Nucleus accumbens (tissue), 56 donors: Measurements from ENCODE around the gene ANO7.

Source experiments
- DNase-seq, 56 donors: peaks; one replicate each; lab custom pipeline; 2025; lab: John Stamatoyannopoulos, UW

ANO7 gene

GRCh38 chr2:241239552-241240202 lies 51.2 kb downstream of the ANO7 start:
- no peak for DNase-seq

GRCh38 chr2:241240320-241241004 lies 52.0 kb downstream of the ANO7 start:
- DNase-seq: no peak

- no peak for DNase-seq
These were observed 53.2 kb downstream of the ANO7 start for GRCh38 chr2:241241669-241242068.

DNA sequence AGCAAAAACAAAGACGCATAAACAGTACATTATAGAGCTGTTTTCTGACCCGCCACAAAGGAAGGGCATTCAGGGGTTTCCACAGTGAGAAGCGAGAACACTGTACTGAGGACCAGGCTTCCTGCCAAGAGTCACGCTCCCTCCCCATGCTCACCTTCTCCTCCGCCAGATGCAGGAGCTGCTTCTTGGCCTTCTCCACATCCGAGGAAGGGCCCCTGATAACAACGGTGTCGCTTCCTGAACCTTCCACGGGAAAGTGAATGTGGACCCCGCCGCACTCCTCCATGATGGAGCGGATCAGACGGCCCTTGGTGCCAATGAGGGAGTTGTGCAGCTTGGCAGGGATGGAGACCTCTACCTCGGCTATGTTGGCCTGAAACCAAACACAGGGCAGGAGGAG lies 53.8 kb downstream of the ANO7 start:
- DNase-seq: no peak

DNA sequence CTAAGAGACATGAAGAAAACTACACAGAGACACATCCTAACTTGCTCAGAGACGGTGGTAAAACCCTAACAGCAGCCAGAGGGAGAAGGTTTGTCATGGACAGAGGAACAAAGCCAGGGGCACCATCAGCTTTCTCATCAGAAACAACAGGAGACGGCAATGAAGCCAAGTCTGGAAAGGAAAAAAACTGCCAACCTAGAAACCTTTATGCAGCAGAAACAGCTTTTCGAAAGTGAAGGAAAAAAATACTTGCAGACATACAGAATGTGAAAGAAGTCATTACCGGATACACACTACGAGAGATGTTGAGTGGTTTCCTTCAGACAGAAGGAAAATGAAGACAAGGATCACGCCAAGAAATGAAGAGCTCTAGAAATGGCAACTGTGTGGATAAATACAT lies 55.9 kb downstream of the ANO7 start:
- no peak for DNase-seq

GRCh38 chr2:241248289-241248688 lies 59.8 kb downstream of the ANO7 start:
- DNase-seq: no peak

DNA sequence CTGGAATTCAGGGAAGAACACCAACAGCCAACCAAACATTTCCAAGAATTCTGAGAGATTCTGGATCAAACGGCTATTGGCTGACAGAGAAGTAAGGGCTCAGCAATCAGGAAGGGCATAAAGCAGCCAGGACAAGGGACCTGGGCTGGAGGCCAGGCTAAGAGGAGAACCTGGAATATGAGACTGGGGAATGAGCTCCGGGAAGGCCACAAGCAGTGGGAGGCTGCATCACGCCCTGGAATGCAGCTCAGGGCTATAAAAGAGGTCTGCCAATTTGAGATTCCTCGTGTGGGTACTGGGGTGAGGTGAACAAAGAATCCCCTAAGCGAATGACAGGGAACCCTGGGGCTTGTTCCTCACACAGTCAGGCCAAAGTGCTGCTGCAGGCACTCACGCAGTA lies 60.4 kb downstream of the ANO7 start:
- DNase-seq: no peak

DNA sequence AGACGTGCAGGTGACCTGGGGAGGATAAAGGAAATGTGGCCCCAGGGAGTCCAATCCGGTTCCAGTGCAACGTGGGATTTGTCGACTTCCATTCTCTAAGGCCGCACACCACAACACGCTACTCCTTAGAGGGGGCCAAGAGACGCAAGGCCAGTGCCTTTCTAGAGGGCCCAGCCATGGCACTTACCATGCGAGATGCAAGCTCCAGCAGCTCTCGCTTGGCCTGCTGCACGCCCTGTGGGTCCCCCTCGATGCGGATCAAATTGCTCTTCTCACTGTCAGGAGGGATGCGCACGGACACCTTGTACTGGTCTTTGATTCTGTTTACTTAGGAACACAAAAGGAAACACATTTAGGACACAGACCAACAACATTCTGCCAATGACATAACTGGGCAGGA lies 61.2 kb downstream of the ANO7 start:
- DNase-seq: no peak

DNA sequence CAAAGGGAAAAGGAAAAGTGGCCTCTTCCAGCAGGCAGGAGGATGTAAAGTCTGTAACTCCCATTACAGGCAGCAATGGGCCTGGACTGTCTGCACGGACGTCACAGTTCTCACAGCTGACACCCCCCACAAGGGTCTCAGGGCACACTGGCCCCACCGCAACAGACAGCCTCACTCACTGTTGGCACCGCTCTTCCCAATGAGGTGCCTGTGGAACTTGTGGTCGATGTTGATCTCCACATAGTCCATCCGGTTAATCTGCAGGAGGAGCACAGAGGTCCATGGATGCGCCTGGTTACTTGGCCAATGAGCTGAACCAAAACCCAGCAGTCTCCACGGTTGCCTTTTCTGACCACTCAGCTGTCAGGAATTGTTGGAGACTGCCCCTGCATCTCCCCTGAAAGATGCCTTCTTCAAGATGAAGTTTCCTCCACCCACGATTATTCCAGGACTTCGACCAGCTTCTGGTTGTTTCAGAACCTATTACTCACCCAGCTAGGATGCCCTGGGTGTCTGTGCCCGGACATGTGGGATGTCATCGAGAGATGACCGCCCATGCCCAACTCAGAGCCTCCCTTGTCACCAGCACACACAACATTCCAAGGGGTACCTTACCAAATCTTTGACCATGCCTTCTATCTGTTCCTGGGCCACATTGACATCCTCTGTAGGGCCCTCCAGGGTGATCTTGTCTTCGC lies 64.5 kb downstream of the ANO7 start:
- DNase-seq: no peak

GRCh38 chr2:241254904-241255351 lies 66.5 kb downstream of the ANO7 start:
- DNase-seq: no peak

DNA sequence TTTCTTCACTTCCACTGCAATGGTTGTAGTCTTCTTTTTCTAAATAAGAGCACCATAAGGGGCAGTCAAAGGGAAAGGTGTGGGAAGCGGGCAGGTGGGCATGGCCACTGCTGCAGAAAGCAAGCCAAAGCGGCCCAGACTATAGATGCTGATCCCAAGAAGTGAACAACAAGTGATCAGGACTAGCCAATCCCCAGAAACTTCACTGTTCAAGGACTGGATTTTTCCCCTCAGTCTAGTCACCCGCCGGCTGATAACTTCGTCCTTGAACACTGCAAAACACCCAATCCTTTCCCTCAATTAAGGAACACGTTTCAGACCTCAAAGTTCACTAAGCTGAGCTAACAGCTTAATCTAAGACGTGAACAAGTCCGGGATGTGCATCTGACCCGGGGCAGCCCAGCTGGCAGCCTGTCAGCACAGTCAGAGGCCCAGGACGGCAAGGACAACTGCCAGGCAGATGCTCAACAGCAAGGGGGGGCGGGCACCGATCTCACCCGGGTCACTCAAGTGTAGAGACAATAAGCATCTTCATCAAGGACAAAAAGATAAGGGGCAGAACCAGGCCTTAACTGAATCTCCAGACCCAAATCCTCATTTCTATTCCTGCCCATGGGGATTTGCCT lies 67.2 kb downstream of the ANO7 start:
- DNase-seq: peak in 11 of 56 donors; percentile 5 to 64 (median 19)

DNA sequence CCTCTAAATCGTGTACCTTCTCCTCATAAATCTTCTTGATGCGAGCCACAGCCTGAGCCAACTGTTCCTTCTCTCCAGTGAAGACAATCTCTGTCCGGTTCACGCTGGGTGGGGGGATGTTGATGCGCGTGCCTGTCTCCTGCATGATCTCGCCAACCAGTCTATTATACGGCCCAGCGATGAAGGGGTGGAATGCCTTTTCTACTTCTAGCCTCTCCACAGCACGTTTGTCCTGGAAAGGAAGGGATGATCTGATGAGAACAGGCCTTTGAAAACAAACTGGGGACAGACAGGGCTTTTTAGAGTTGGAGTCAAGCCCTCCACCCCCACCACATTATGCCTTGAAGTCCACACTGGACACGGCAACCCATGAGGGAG lies 67.7 kb downstream of the ANO7 start:
- no peak for DNase-seq

DNA sequence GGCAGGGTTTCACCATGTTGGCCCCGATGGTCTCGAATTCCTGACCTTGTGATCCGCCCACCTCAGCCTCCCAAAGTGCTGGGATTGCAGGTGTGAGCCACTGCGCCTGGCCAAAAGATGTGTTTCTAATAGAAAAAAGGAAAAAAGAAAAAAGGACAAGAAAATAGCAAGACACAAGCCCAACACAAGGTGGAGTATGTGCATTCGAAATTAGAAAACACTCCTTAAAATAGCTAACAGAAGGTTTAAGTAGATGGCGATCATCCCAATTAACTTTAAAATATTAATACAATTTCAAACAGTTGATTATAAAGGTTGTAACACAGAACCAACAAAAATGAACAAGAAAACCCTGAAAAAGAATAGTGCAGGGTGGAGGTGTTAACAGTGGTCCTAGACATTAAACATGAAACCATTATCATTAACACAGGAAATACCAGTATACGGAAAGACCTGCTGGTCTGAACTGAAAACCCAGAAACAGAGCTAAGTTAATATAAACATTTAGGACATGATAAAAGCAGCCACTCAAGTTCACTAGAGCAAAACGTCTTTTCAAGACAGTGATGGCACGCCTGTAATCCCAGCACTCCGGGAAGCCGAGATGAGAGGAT lies 69.0 kb downstream of the ANO7 start:
- no peak for DNase-seq

- DNase-seq: no peak
These were observed 70.2 kb downstream of the ANO7 start for GRCh38 chr2:241258505-241259280.

- DNase-seq: no peak
These were observed 72.4 kb downstream of the ANO7 start for GRCh38 chr2:241260911-241261310.

GRCh38 chr2:241261628-241262027 lies 73.2 kb downstream of the ANO7 start:
- DNase-seq: no peak

- no peak for DNase-seq
These were observed 74.6 kb downstream of the ANO7 start for GRCh38 chr2:241263061-241263460.

GRCh38 chr2:241265506-241265905 lies 77.0 kb downstream of the ANO7 start:
- no peak for DNase-seq

- no peak for DNase-seq
These were observed 79.0 kb downstream of the ANO7 start for GRCh38 chr2:241267249-241268067.
